ACC112 (cell line): ENCODE measurements around the gene KDM6B.

Source experiments
- H2AFZ ChIP-seq: fragments of 200-600 bp; sonication (generic); one replicate; pipeline ENCODE4 v1.6.0; 2017; ENCODE audit warnings: antibody characterized with exemption, low read length; ENCODE audit not compliant: unreplicated experiment
- H3K27ac ChIP-seq: fragments of 200-600 bp; sonication (generic); 2 replicates; pipeline ENCODE4 v1.5.1; 2014; ENCODE audit warnings: low read depth, mild to moderate bottlenecking, antibody characterized with exemption, low read length, moderate library complexity
- H3K27me3 ChIP-seq: fragments of 200-600 bp; sonication (generic); 2 replicates; pipeline ENCODE4 v1.6.1; 2014; ENCODE audit warnings: mild to moderate bottlenecking, antibody characterized with exemption, low read length, moderate library complexity, mixed read lengths; ENCODE audit not compliant: insufficient read depth
- H3K36me3 ChIP-seq: fragments of 200-600 bp; sonication (generic); 2 replicates; pipeline ENCODE4 v1.6.1; 2016; ENCODE audit warnings: mild to moderate bottlenecking, antibody characterized with exemption, low read length, moderate library complexity, mixed read lengths; ENCODE audit not compliant: insufficient read depth
- H3K4me1 ChIP-seq: fragments of 200-600 bp; sonication (generic); one replicate; pipeline ENCODE4 v1.6.1; 2016; ENCODE audit warnings: low read length, mixed read lengths; ENCODE audit not compliant: insufficient read depth, unreplicated experiment, control insufficient read depth
- H3K4me3 ChIP-seq: fragments of 200-600 bp; sonication (generic); 2 replicates; pipeline ENCODE4 v1.5.1; 2014; ENCODE audit warnings: mild to moderate bottlenecking, low read depth, low read length
- H3K79me2 ChIP-seq: fragments of 200-600 bp; sonication (generic); one replicate; pipeline ENCODE4 v1.6.0; 2016; ENCODE audit warnings: low read length; ENCODE audit not compliant: control insufficient read depth, unreplicated experiment, insufficient read depth

The KDM6B gene

GRCh38 chr17:7834957-7835813, 1.2 kb downstream of the KDM6B start:
- Histone ChIP-seq H2AFZ (no peak overlapping the region), H3K36me3 (no peaks in the 10 kb centered on the region), H3K4me3 (peak overlapping the region; percentile 83), H3K79me2 (peaks cover 11% of the 10 kb centered on the region), H3K4me1 (peaks cover 21% of the 10 kb centered on the region), H3K27ac (peak overlapping the region; percentile 94), H3K27me3 (no peaks in the 10 kb centered on the region)

- Histone ChIP-seq H3K36me3 (no peaks in the 10 kb centered on the region; the same call in 1 of the 2 replicates), H3K79me2 (peaks cover 16% of the 10 kb centered on the region), H3K4me1 (peaks cover 23% of the 10 kb centered on the region), H3K27ac (peak overlapping the region; percentile 94), H2AFZ (peak overlapping the region; percentile 39), H3K27me3 (no peaks in the 10 kb centered on the region), H3K4me3 (peak overlapping the region; percentile 83)
Observed at GRCh38 chr17:7835814-7836595, 2.0 kb downstream of the KDM6B start.

- Histone ChIP-seq H3K79me2 (peaks cover 17% of the 10 kb centered on the region), H3K4me3 (peak overlapping the region; percentile 83), H2AFZ (no peak overlapping the region), H3K27ac (peak overlapping the region; percentile 94), H3K4me1 (peaks cover 28% of the 10 kb centered on the region), H3K27me3 (no peaks in the 10 kb centered on the region), H3K36me3 (no peaks in the 10 kb centered on the region; the same call in 1 of the 2 replicates)
Observed at GRCh38 chr17:7836596-7837407, 2.8 kb downstream of the KDM6B start.

- Histone ChIP-seq H3K79me2 (peaks cover 17% of the 10 kb centered on the region), H3K27ac (peak overlapping the region; percentile 94), H3K27me3 (no peaks in the 10 kb centered on the region), H3K4me1 (peaks cover 28% of the 10 kb centered on the region), H3K36me3 (no peaks in the 10 kb centered on the region; the same call in 1 of the 2 replicates), H2AFZ (no peak overlapping the region), H3K4me3 (peak overlapping the region; percentile 83)
Observed at GRCh38 chr17:7837408-7838088, 3.5 kb downstream of the KDM6B start.

GRCh38 chr17:7838090-7839075, 4.4 kb downstream of the KDM6B start:
- Histone ChIP-seq H3K36me3 (no peaks in the 10 kb centered on the region; the same call in 1 of the 2 replicates), H3K79me2 (peaks cover 17% of the 10 kb centered on the region), H3K27ac (peak overlapping the region; percentile 94), H3K27me3 (no peaks in the 10 kb centered on the region), H3K4me1 (peaks cover 26% of the 10 kb centered on the region), H3K4me3 (peak overlapping the region; percentile 83), H2AFZ (no peak overlapping the region)

GRCh38 chr17:7839190-7839875, 5.3 kb downstream of the KDM6B start:
- 0 out of 2 replicates have a peak overlapping the region, but pooled peaks have one; percentile 4 for H3K4me3 ChIP-seq
- H3K4me1 ChIP-seq = peaks cover 23% of the 10 kb centered on the region
- H3K27ac ChIP-seq = peak overlapping the region; percentile 47; the same call in 1 of the 2 replicates
- peaks cover 21% of the 10 kb centered on the region for H3K79me2 ChIP-seq
- no peak overlapping the region for H2AFZ ChIP-seq
- no peaks in the 10 kb centered on the region for H3K27me3 ChIP-seq
- H3K36me3 ChIP-seq = no peaks in the 10 kb centered on the region; the same call in 1 of the 2 replicates

GRCh38 chr17:7839876-7840261, 5.9 kb downstream of the KDM6B start:
- Histone ChIP-seq H3K27ac (no peak overlapping the region), H3K4me3 (no peak overlapping the region), H3K4me1 (peaks cover 23% of the 10 kb centered on the region), H3K27me3 (no peaks in the 10 kb centered on the region), H2AFZ (no peak overlapping the region), H3K36me3 (no peaks in the 10 kb centered on the region; the same call in 1 of the 2 replicates), H3K79me2 (peaks cover 24% of the 10 kb centered on the region)

- H3K4me3 ChIP-seq = 0 out of 2 replicates have a peak overlapping the region, but pooled peaks have one; percentile 84
- no peak overlapping the region for H3K27ac ChIP-seq
- H3K36me3 ChIP-seq = no peaks in the 10 kb centered on the region; the same call in 1 of the 2 replicates
- no peaks in the 10 kb centered on the region for H3K27me3 ChIP-seq
- peaks cover 28% of the 10 kb centered on the region for H3K4me1 ChIP-seq
- H2AFZ ChIP-seq = no peak overlapping the region
- peaks cover 30% of the 10 kb centered on the region for H3K79me2 ChIP-seq
Observed at GRCh38 chr17:7840441-7840840, 6.4 kb downstream of the KDM6B start.
